GM18861 (cell line): ENCODE data around the gene INSIG1.
A peak's percentile ranks its signal among the peaks of the same experiment; 100 is the strongest.

ENCODE experiments used
- ATAC-seq: cut with Tn5 transposase; IDR thresholded peaks from one replicate; pipeline ENCODE4 v1.9.1; 2021; ENCODE audit not compliant: unreplicated experiment

INSIG1 gene

GRCh38 chr7:155265961-155266360 is 31.7 kb upstream of the INSIG1 start:
- ATAC-seq = no peak

- no peak for ATAC-seq
Observed at GRCh38 chr7:155266440-155266839, 31.2 kb upstream of the INSIG1 start.

- ATAC-seq = no peak
Observed at GRCh38 chr7:155267023-155267422, 30.7 kb upstream of the INSIG1 start.

- ATAC-seq = no peak
Observed at GRCh38 chr7:155267436-155267835, 30.2 kb upstream of the INSIG1 start.

- no peak for ATAC-seq
Observed at GRCh38 chr7:155268211-155268610, 29.5 kb upstream of the INSIG1 start.

GRCh38 chr7:155268921-155269650 is 28.6 kb upstream of the INSIG1 start:
- ATAC-seq = no peak

- ATAC-seq = no peak
Observed at GRCh38 chr7:155269766-155270585, 27.7 kb upstream of the INSIG1 start.

GRCh38 chr7:155270861-155271260 is 26.8 kb upstream of the INSIG1 start:
- no peak for ATAC-seq

- ATAC-seq = no peak
Observed at GRCh38 chr7:155274633-155275355, 22.9 kb upstream of the INSIG1 start.

- ATAC-seq = no peak
Observed at GRCh38 chr7:155276042-155276799, 21.5 kb upstream of the INSIG1 start.

GRCh38 chr7:155276800-155277375 is 20.8 kb upstream of the INSIG1 start:
- ATAC-seq = no peak

- ATAC-seq = no peak
Observed at GRCh38 chr7:155277385-155277994, 20.2 kb upstream of the INSIG1 start.

GRCh38 chr7:155278921-155279320 is 18.8 kb upstream of the INSIG1 start:
- ATAC-seq = no peak

GRCh38 chr7:155279787-155280445 is 17.8 kb upstream of the INSIG1 start:
- ATAC-seq = no peak

GRCh38 chr7:155280446-155281397 is 17.0 kb upstream of the INSIG1 start:
- ATAC-seq = no peak

GRCh38 chr7:155281398-155281969 is 16.2 kb upstream of the INSIG1 start:
- no peak for ATAC-seq

- ATAC-seq = no peak
Observed at GRCh38 chr7:155282671-155283070, 15.0 kb upstream of the INSIG1 start.

GRCh38 chr7:155283565-155284194 is 14.0 kb upstream of the INSIG1 start:
- ATAC-seq = peak; percentile 92
